Endothelial cell of umbilical vein (primary cell): ENCODE measurements around the gene ITSN1. TPM values are rescaled to one million over a fixed set of nuclear protein-coding genes. Genes with fewer than 3 reads are reported as not detected.

Experiments
- BruUV-seq: library from RNA; stranded (reverse); fragments of 400-500 nt; replicated peaks from 2 replicates; lab custom pipeline; 2021; lab: Mats Ljungman, UMichigan
- CTCF ChIA-PET: fragments of 300-600, 350-600 bp; sonication (Branson Sonifier 250); formaldehyde crosslinking; loops from one replicate; lab custom pipeline; 2021; ENCODE audit warnings: antibody characterized with exemption, inconsistent platforms; lab: Charles Lee
- POLR2A ChIA-PET: fragments of 300-600, 350-600 bp; sonication (Branson Sonifier 250); formaldehyde crosslinking; loops from one replicate; lab custom pipeline; 2021; ENCODE audit warnings: antibody characterized with exemption, inconsistent platforms; lab: Charles Lee
- DNase-seq: peaks from one replicate; pipeline ENCODE4 v3.0.0-alpha.2; 2011; ENCODE audit warnings: low read depth, low spot score
- FAIRE-seq: peaks from 2 replicates; lab custom pipeline; 2011; peaks lifted over from hg19 to GRCh38; lab: Jason Lieb, UNC
- H2AFZ ChIP-seq: 2 replicates; pipeline ENCODE4 v1.6.0; 2012; ENCODE audit warnings: low read depth, low read length, control low read depth, inconsistent platforms
- H3K27ac ChIP-seq: 2 replicates; pipeline ENCODE4 v1.5.1; 2011; ENCODE audit warnings: low read depth, mild to moderate bottlenecking, control low read depth, low read length, moderate library complexity; ENCODE audit not compliant: insufficient read depth
- H3K27me3 ChIP-seq, 2 experiments: 2 replicates each; pipeline versions ENCODE4 v1.6.0 to v1.6.1; 2011; ENCODE audit warnings: low read length in 2 of 2, mixed read lengths in 1 of 2; ENCODE audit not compliant: control insufficient read depth in 2 of 2, insufficient read depth in 2 of 2
- H3K36me3 ChIP-seq, 2 experiments: 2 replicates in 1 of 2; 3 replicates in 1 of 2; pipeline ENCODE4 v1.5.1; 2011; ENCODE audit warnings: low read length in 2 of 2, mild to moderate bottlenecking in 1 of 2, moderate library complexity in 1 of 2; ENCODE audit not compliant: control insufficient read depth in 2 of 2, insufficient read depth in 2 of 2; ENCODE audit errors: extremely low read depth in 1 of 2
- H3K4me1 ChIP-seq: 3 replicates; pipeline ENCODE4 v1.5.1; 2011; ENCODE audit warnings: mild to moderate bottlenecking, low read length; ENCODE audit not compliant: control insufficient read depth, insufficient read depth; ENCODE audit errors: extremely low read depth
- H3K4me2 ChIP-seq: 2 replicates; pipeline ENCODE4 v1.6.1; 2011; ENCODE audit warnings: low read length, control low read depth, mixed read lengths; ENCODE audit not compliant: insufficient read depth
- H3K4me3 ChIP-seq, 3 experiments: fragments of 200-600 bp in 1 of 3; sonication (generic), shearing (Covaris generic) in 1 of 3; replicated peaks in 1 of 3; 2 replicates each; pipeline ENCODE4 v1.5.1; 2011 to 2016; ENCODE audit warnings: control low read depth in 3 of 3, low read length in 3 of 3, mild to moderate bottlenecking in 2 of 3, inconsistent platforms in 1 of 3, low read depth in 1 of 3, moderate library complexity in 1 of 3; ENCODE audit not compliant: insufficient read depth in 1 of 3
- H3K79me2 ChIP-seq: 2 replicates; pipeline ENCODE4 v1.6.0; 2012; ENCODE audit warnings: low read length, inconsistent platforms; ENCODE audit not compliant: control insufficient read depth, insufficient read depth
- H3K9ac ChIP-seq: replicated peaks from 2 replicates; pipeline ENCODE3; 2011; ENCODE audit warnings: low read length, control low read depth; ENCODE audit not compliant: insufficient read depth; ENCODE audit errors: extremely low read depth
- H3K9me1 ChIP-seq: replicated peaks from 3 replicates; pipeline ENCODE4 v1.6.0; 2011; ENCODE audit warnings: mild to moderate bottlenecking, low read length; ENCODE audit not compliant: control insufficient read depth, insufficient read depth; ENCODE audit errors: extremely low read depth
- H3K9me3 ChIP-seq: replicated peaks from 2 replicates; pipeline ENCODE4 v1.5.1; 2012; ENCODE audit warnings: low read length, inconsistent platforms; ENCODE audit not compliant: control insufficient read depth, insufficient read depth
- H4K20me1 ChIP-seq: replicated peaks from 2 replicates; pipeline ENCODE3; 2011; ENCODE audit warnings: mild to moderate bottlenecking, low read length; ENCODE audit not compliant: control insufficient read depth, insufficient read depth; ENCODE audit errors: extremely low read depth
- CTCF ChIP-seq, 2 donors: IDR thresholded peaks; 1 replicate in 1 of 2; 2 replicates in 1 of 2; pipeline ENCODE4 v1.5.1; 2011; ENCODE audit warnings: low read length in 2 of 2, mild to moderate bottlenecking in 2 of 2, moderate library complexity in 2 of 2, control low read depth in 1 of 2, inconsistent platforms in 1 of 2, low read depth in 1 of 2; ENCODE audit not compliant: insufficient read depth in 1 of 2; ENCODE audit errors: extremely low read depth in 1 of 2
- EZH2 ChIP-seq: IDR thresholded peaks from 2 replicates; pipeline ENCODE4 v1.6.1; 2012; ENCODE audit warnings: borderline replicate concordance, low read depth, mild to moderate bottlenecking, moderate library complexity, low read length, inconsistent platforms; ENCODE audit not compliant: severe bottlenecking
- FOS ChIP-seq: IDR thresholded peaks from 2 replicates; pipeline ENCODE4 v1.6.1; 2011; ENCODE audit warnings: mild to moderate bottlenecking, low read length, moderate library complexity, borderline replicate concordance; ENCODE audit not compliant: insufficient read depth
- GATA2 ChIP-seq: IDR thresholded peaks from 2 replicates; pipeline ENCODE4 v1.7.0; 2011; ENCODE audit warnings: low read depth, mild to moderate bottlenecking, moderate library complexity, mixed read lengths, low read length; ENCODE audit not compliant: insufficient read length, insufficient read depth
- JUN ChIP-seq: IDR thresholded peaks from 2 replicates; pipeline ENCODE4 v1.6.1; 2011; ENCODE audit warnings: borderline replicate concordance, low read depth; ENCODE audit not compliant: insufficient read length, insufficient read depth
- MAX ChIP-seq: IDR thresholded peaks from 2 replicates; pipeline ENCODE4 v1.6.1; 2011; ENCODE audit not compliant: insufficient read depth, insufficient read length
- MYC ChIP-seq: IDR thresholded peaks from one replicate; pipeline ENCODE4 v1.6.1; 2011; ENCODE audit warnings: mild to moderate bottlenecking, low read depth, low read length
- POLR2A ChIP-seq: IDR thresholded peaks from 2 replicates; pipeline ENCODE4 v1.6.1; 2012; ENCODE audit warnings: low read depth, mild to moderate bottlenecking, control low read depth, low read length
- POLR2AphosphoS5 ChIP-seq: IDR thresholded peaks from 2 replicates; pipeline ENCODE4 v1.6.1; 2012; ENCODE audit warnings: low read depth, mild to moderate bottlenecking, control low read depth, low read length, moderate library complexity; ENCODE audit not compliant: insufficient read depth
- dilution Hi-C: fragments of 300-500 bp; cut with MboI; formaldehyde crosslinking; loops from one replicate; pipeline ENCODE4 v1.15.0; 2019; ENCODE audit warnings: low sequenced_read_pairs; ENCODE audit not compliant: extremely low pct_ligation_motif_present
- intact Hi-C: fragments of 100-400 bp; cut with micrococcal nuclease; formaldehyde crosslinking; loops from one replicate; pipeline ENCODE4 v1.10.0; 2022
- polyA plus RNA-seq, 4 experiments: library from polyadenylated mRNA; depleted of rRNA in 3 of 4; stranded (reverse) in 3 of 4; unstranded in 1 of 4; fragments of >200 nt; gene quantifications; 2 replicates each; pipeline versions ENCODE4 v1.2.1 to v1.2.3, GENCODE V29; 2011 to 2012; ENCODE audit warnings: missing spikeins in 1 of 4
- total RNA-seq: library from RNA; stranded (reverse); gene quantifications from 2 replicates; pipeline ENCODE4 v1.2.3, GENCODE V29; 2021

The ITSN1 gene
- total and polyA plus RNA-seq, 2 donors (not counting 3 experiments of a cell fraction or from before 2014, with no cell fraction given): 72.2 to 86.8 TPM

GRCh38 chr21:33658919-33659567 lies 16.7 kb downstream of the ITSN1 start:
- ChIA-PET CTCF (interaction anchor here (0.6 kb wide), 1 partner anchor 39 kb away, joined by 4 read pairs; no protein-coding TSS in a partner anchor), POLR2A (no interaction called here)
- Histone ChIP-seq H3K9ac (no peak overlapping the region), H3K4me3 (no peak overlapping the region), H3K4me2 (peak overlapping the region; percentile 31), H3K4me1 (peaks cover 59% of the 10 kb centered on the region), H3K27me3 (no peaks in the 10 kb centered on the region), H3K27ac (no peak overlapping the region), H3K79me2 (peaks cover 76% of the 10 kb centered on the region), H3K9me3 (no peaks in the 10 kb centered on the region), H2AFZ (no peak overlapping the region), H3K9me1 (no peaks in the 10 kb centered on the region), H4K20me1 (no peaks in the 10 kb centered on the region), H3K36me3 (no peaks in the 10 kb centered on the region)
- DNase-seq: no peak
- dilution Hi-C loops (no loop called here), intact Hi-C loops (loop anchor here (5.0 kb wide), 1 partner anchor 43 kb away; no protein-coding TSS in a partner anchor)
- FAIRE-seq: no peak
- no TSS peak for BruUV-seq
- peak; percentile 64 for TF ChIP-seq GATA2
- TF ChIP-seq FOS: no peak

GRCh38 chr21:33659568-33659949 lies 17.3 kb downstream of the ITSN1 start:
- Histone ChIP-seq H3K4me1 (peaks cover 56% of the 10 kb centered on the region), H3K9me1 (no peaks in the 10 kb centered on the region), H3K4me2 (no peak overlapping the region), H3K79me2 (peaks cover 76% of the 10 kb centered on the region), H3K27ac (no peak overlapping the region), H3K27me3 (no peaks in the 10 kb centered on the region), H3K9ac (no peak overlapping the region), H3K9me3 (no peaks in the 10 kb centered on the region), H3K36me3 (no peaks in the 10 kb centered on the region), H4K20me1 (no peaks in the 10 kb centered on the region), H3K4me3 (no peak overlapping the region), H2AFZ (no peak overlapping the region)
- dilution Hi-C loops: no loop called here
- ChIA-PET CTCF (interaction anchor here (0.6 kb wide), 1 partner anchor 39 kb away, joined by 4 read pairs; no protein-coding TSS in a partner anchor), POLR2A (no interaction called here)
- FAIRE-seq (no peak), DNase-seq (no peak)
- intact Hi-C loops: loop anchor here (5.0 kb wide), 1 partner anchor 43 kb away; no protein-coding TSS in a partner anchor
- no TSS peak for BruUV-seq
- TF ChIP-seq POLR2A (no peak), GATA2 (no peak), POLR2AphosphoS5 (no peak), MYC (no peak), CTCF (IDR thresholded peaks at IDR 0.05; ENCODE audit: extremely low read depth in 1 of 2, insufficient read depth in 1 of 2, low read depth in 1 of 2, low read length in 2 of 2) (no peak), MAX (no peak), FOS (no peak), JUN (no peak), EZH2 (no peak)
